Mucosa of descending colon (tissue), 3 donors: ENCODE results near the gene NUP43. TPM values are rescaled to one million over a fixed set of nuclear protein-coding genes. Genes with fewer than 3 reads are reported as not detected.

Source experiments
- ATAC-seq: fragments of 200-7000 bp; cut with Tn5 transposase; one replicate; pipeline ENCODE4 v1.9.1; 2020; ENCODE audit warnings: mild to moderate bottlenecking, moderate library complexity
- DNase-seq, 3 donors: peaks; one replicate each; pipeline ENCODE4 v3.0.0-alpha.2; 2020
- H3K36me3 ChIP-seq: fragments of 200-600 bp; one replicate; pipeline ENCODE4 v1.8.0; 2021; ENCODE audit warnings: low read depth, mild to moderate bottlenecking
- H3K4me1 ChIP-seq: fragments of 200-600 bp; one replicate; pipeline ENCODE4 v1.8.0; 2021; ENCODE audit warnings: low read depth, mild to moderate bottlenecking
- H3K4me3 ChIP-seq: fragments of 200-600 bp; one replicate; pipeline ENCODE4 v1.8.0; 2021; ENCODE audit warnings: mild to moderate bottlenecking
- H3K9me3 ChIP-seq: fragments of 200-600 bp; one replicate; pipeline ENCODE4 v1.8.0; 2021; ENCODE audit warnings: mild to moderate bottlenecking
- CTCF ChIP-seq: fragments of 200-600 bp; IDR thresholded peaks from one replicate; pipeline ENCODE4 v1.8.0; 2022; ENCODE audit warnings: antibody characterized with exemption, mild to moderate bottlenecking
- intact Hi-C, 2 donors: fragments of 100-400 bp; cut with DNase I in 1 of 2; cut with micrococcal nuclease in 1 of 2; formaldehyde crosslinking; loops; one replicate each; pipeline versions ENCODE4 v1.11.0 to v1.11.1; 2022; cut with DNase I, micrococcal nuclease
- total RNA-seq, 3 donors: library from RNA; stranded (reverse); fragmentation: NEBNext Ultra II Directional in 2 of 3; extraction: Animal tissue kit (Norgen Biotek cat#: 25700) in 2 of 3; gene quantifications; one replicate each; pipeline versions ENCODE4 v1.2.1 to v1.2.4, GENCODE V29; 2021 to 2023
- donor health status: DM: no; HTN: no; CAD: no; lungs with moderate emphysema.
- donor health status: DM: no; HTN: no; CAD: no.
- donor health status: DM: no; HTN: yes; CAD: no.

Gene NUP43
- total RNA-seq, 3 donors from 2014 or later, result 25.8 to 27.9 (median 26.0) TPM

GRCh38 chr6:149733089-149733720, 13.1 kb downstream of the NUP43 start:
- no peak for TF ChIP-seq CTCF
- ATAC-seq, result no peak
- no peak for DNase-seq
- H3K4me3 ChIP-seq, result no peak overlapping the region
- no peaks in the 10 kb centered on the region for H3K9me3 ChIP-seq
- intact Hi-C loops, result no loop called here
- peaks cover 5% of the 10 kb centered on the region for H3K36me3 ChIP-seq
- H3K4me1 ChIP-seq, result no peaks in the 10 kb centered on the region

GRCh38 chr6:149729824-149730223, 16.5 kb downstream of the NUP43 start:
- intact Hi-C loops, result no loop called here
- TF ChIP-seq CTCF, result no peak
- Histone ChIP-seq H3K9me3 (no peaks in the 10 kb centered on the region), H3K4me3 (no peak overlapping the region), H3K4me1 (no peaks in the 10 kb centered on the region), H3K36me3 (peaks cover 5% of the 10 kb centered on the region)
- ATAC-seq, result no peak
- no peak for DNase-seq

- Histone ChIP-seq H3K9me3 (no peaks in the 10 kb centered on the region), H3K4me3 (no peak overlapping the region), H3K36me3 (peaks cover 5% of the 10 kb centered on the region), H3K4me1 (peaks cover 4% of the 10 kb centered on the region)
- intact Hi-C loops, result no loop called here
- DNase-seq, result no peak
- no peak for ATAC-seq
- TF ChIP-seq CTCF, result no peak
These were observed 17.7 kb downstream of the NUP43 start for GRCh38 chr6:149728499-149729234.

GRCh38 chr6:149727793-149728498, 18.4 kb downstream of the NUP43 start:
- intact Hi-C loops, result no loop called here
- no peak overlapping the region for H3K4me3 ChIP-seq
- peaks cover 5% of the 10 kb centered on the region for H3K36me3 ChIP-seq
- H3K4me1 ChIP-seq, result peaks cover 5% of the 10 kb centered on the region
- ATAC-seq (no peak), DNase-seq (no peak)
- no peak for TF ChIP-seq CTCF
- H3K9me3 ChIP-seq, result no peaks in the 10 kb centered on the region

- no peak for DNase-seq
- ATAC-seq, result no peak
- intact Hi-C loops, result no loop called here
- H3K4me3 ChIP-seq, result no peak overlapping the region
- peaks cover 5% of the 10 kb centered on the region for H3K36me3 ChIP-seq
- no peaks in the 10 kb centered on the region for H3K9me3 ChIP-seq
- TF ChIP-seq CTCF, result no peak
- peaks cover 5% of the 10 kb centered on the region for H3K4me1 ChIP-seq
These were observed 20.5 kb downstream of the NUP43 start for GRCh38 chr6:149725785-149726184.
